AG04450 (cell line): ENCODE results near the gene METTL17. TPM values are rescaled to one million over a fixed set of nuclear protein-coding genes. Genes with fewer than 3 reads are reported as not detected.

Source experiments
- CTCF ChIA-PET: fragments of 300-600, 350-600 bp; formaldehyde crosslinking; extraction: SDS; loops from one replicate; lab custom pipeline; 2022; ENCODE audit warnings: antibody characterized with exemption, inconsistent platforms; lab: Charles Lee
- POLR2A ChIA-PET: fragments of 350-600 bp; formaldehyde crosslinking; extraction: SDS; loops from one replicate; lab custom pipeline; 2021; ENCODE audit warnings: antibody characterized with exemption, inconsistent platforms; lab: Yijun Ruan, JAX
- DNase-seq: peaks from one replicate; pipeline ENCODE4 v3.0.0-alpha.2; 2011; ENCODE audit warnings: low read depth, low spot score
- H3K27ac ChIP-seq: one replicate; pipeline ENCODE4 v1.5.1; 2012; ENCODE audit warnings: low read depth, low read length, control low read depth
- H3K27me3 ChIP-seq: one replicate; pipeline ENCODE4 v1.6.0; 2012; ENCODE audit warnings: low read length; ENCODE audit not compliant: control insufficient read depth, insufficient read depth
- H3K4me3 ChIP-seq: 2 replicates; pipeline ENCODE4 v1.5.1; 2011; ENCODE audit warnings: mild to moderate bottlenecking, low read depth, low read length, control low read depth
- H3K9me3 ChIP-seq: 2 replicates; pipeline ENCODE4 v1.5.1; 2012; ENCODE audit warnings: low read length; ENCODE audit not compliant: control insufficient read depth, insufficient read depth
- CTCF ChIP-seq: IDR thresholded peaks from 2 replicates; pipeline ENCODE4 v1.5.1; 2011; ENCODE audit warnings: low read depth, low read length, control low read depth, inconsistent platforms
- polyA plus RNA-seq: library from polyadenylated mRNA; depleted of rRNA; stranded (reverse); fragments of >200 nt; gene quantifications from 2 replicates; pipeline ENCODE4 v1.2.3, GENCODE V29; 2011

METTL17 gene
- polyA plus RNA-seq, 1 experiment = 62.7 TPM

GRCh38 chr14:21024585-21025370 is 35.0 kb downstream of the METTL17 start, which contains the start of gene NDRG2:
NDRG2 (minus strand) TSS chr14:21025061; CDS start chr14:21023315, 1,746 bp downstream.
- Histone ChIP-seq H3K27me3 (peaks cover 75% of the 10 kb centered on the region), H3K4me3 (peak within 1 kb of the TSS; percentile 50), H3K27ac (no peak within 1 kb of the TSS), H3K9me3 (no peaks in the 10 kb centered on the region; the same call in 1 of the 2 replicates)
- TF ChIP-seq CTCF = no peak
- POLR2A ChIA-PET = no interaction called here
- no peak for DNase-seq
- CTCF ChIA-PET = interaction anchor here (2.7 kb wide), 1 partner anchor 10 kb away, joined by 11 read pairs; no protein-coding TSS in a partner anchor

DNA sequence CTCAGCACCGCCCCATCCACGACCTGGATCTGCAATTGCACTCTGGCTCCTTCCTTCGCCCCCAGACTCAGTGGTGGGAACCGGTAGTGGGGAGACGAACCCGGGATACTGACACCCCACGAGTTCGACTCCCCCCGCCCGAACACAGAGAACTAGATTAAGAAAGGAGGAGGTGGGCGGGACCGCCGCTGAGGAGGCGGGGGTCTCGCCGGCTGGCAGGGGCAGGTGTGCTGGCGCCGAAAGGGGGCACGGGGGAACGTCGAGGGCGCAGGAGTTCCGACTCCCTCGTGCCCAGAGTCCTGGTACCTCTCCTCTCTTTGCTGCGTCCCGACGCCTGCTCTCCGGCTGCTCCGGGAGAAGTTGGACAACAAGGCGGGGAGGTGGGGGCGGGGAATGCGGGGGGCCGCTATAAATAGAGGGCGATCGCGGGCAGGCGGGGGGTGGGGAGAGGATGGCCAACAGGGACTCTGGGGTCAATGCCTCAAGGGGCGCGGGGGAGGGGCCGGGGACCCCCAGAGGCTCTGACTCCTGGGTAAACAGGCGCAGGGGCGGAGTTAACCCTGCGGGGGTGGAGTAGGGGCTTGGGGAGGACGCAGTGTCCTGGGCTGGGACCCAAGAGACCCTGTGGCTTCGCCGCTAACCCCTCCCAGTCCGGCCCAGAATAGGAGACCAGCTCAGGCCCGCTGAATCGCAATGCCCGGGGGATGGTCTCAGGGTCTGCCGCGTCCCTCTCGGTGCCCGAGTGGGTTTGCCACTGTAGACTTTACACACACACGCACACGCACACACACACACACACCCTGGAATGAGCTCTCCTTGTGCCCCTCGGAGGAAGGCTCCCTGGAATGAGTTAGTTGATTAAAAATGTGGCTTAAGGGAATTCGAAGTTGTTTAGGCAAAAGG is 35.8 kb downstream of the METTL17 start:
- POLR2A ChIA-PET = interaction anchor here (0.6 kb wide), 1 partner anchor 51 kb away, joined by 4 read pairs; no protein-coding TSS in a partner anchor
- no peak for DNase-seq
- peak overlapping the region; percentile 44 for H3K4me3 ChIP-seq

GRCh38 chr14:21026274-21026987 is 36.7 kb downstream of the METTL17 start:
- ChIA-PET POLR2A (interaction anchor here (0.6 kb wide), 1 partner anchor 52 kb away, joined by 4 read pairs; no protein-coding TSS in a partner anchor), CTCF (interaction anchor here (1.1 to 1.6 kb wide), 4 partner anchors 12 to 55 kb away, joined by 4 to 7 read pairs (median 6); no protein-coding TSS in a partner anchor)
- no peaks in the 10 kb centered on the region; the same call in 1 of the 2 replicates for H3K9me3 ChIP-seq
- no peak for TF ChIP-seq CTCF
- H3K27me3 ChIP-seq = peaks cover 69% of the 10 kb centered on the region
- no peak overlapping the region for H3K27ac ChIP-seq
- no peak for DNase-seq
- no peak overlapping the region for H3K4me3 ChIP-seq

More for the DNA sequence above, 35.8 kb downstream of the METTL17 start:
- CTCF ChIA-PET = interaction anchor here (1.1 to 1.6 kb wide), 4 partner anchors 11 to 55 kb away, joined by 4 to 7 read pairs (median 6); no protein-coding TSS in a partner anchor
- Histone ChIP-seq H3K9me3 (no peaks in the 10 kb centered on the region; the same call in 1 of the 2 replicates), H3K27ac (no peak overlapping the region), H3K27me3 (peaks cover 72% of the 10 kb centered on the region)
- TF ChIP-seq CTCF = no peak

DNA sequence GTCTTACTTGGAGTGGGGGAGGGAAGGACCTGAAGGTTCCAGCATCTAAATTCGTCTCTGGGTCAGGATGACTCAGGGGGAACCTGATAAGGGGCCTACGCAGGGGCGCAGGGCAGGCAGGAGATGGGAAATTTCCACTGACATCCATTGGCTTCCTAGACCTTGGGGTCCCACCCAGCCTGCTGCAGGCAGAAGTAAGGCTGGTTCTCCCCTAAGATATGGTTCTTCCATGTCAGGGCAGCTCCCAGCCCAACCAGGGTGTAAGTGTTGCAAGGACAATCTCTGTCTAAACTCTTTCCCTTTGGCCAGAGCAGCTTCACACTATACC is 37.2 kb downstream of the METTL17 start:
- DNase-seq = no peak
- Histone ChIP-seq H3K4me3 (no peak overlapping the region), H3K9me3 (no peaks in the 10 kb centered on the region; the same call in 1 of the 2 replicates), H3K27me3 (peaks cover 70% of the 10 kb centered on the region), H3K27ac (no peak overlapping the region)
- ChIA-PET POLR2A (no interaction called here), CTCF (interaction anchor here (1.1 to 1.6 kb wide), 4 partner anchors 12 to 56 kb away, joined by 4 to 7 read pairs (median 6); no protein-coding TSS in a partner anchor)
- TF ChIP-seq CTCF = no peak
